WTC11 (cell line): ENCODE data around the gene ZFP62. TPM values are rescaled to one million over a fixed set of nuclear protein-coding genes. Genes with fewer than 3 reads are reported as not detected.
A peak's percentile ranks its signal among the peaks of the same experiment; 100 is the strongest.
"Not testable (repeated sequence)": the region's sequence is repeated elsewhere in the genome, so short reads cannot be mapped to it uniquely, and the experiment has no call there.

ENCODE experiments used
- ATAC-seq: fragments of 200-7000 bp; cut with Tn5 transposase; 2 replicates; pipeline ENCODE4 v1.10.0; 2021; ENCODE audit warnings: mild to moderate bottlenecking, moderate library complexity
- CTCF ChIA-PET: fragments of 300-600 bp; sonication (Branson Sonifier 250); formaldehyde crosslinking; loops from one replicate; lab custom pipeline; 2021; ENCODE audit warnings: antibody characterized with exemption; lab: Charles Lee
- POLR2A ChIA-PET: fragments of 350-600 bp; sonication (Branson Sonifier 250); formaldehyde crosslinking; loops from one replicate; lab custom pipeline; 2021; ENCODE audit warnings: antibody characterized with exemption; lab: Charles Lee
- DNase-seq: peaks from one replicate; pipeline ENCODE4 v3.0.0; 2021; ENCODE audit warnings: low spot score
- H3K27ac Mint-ChIP-seq: 2 replicates; pipeline ENCODE4 v1.8.0; 2021; ENCODE audit warnings: mixed read lengths
- H3K27me3 Mint-ChIP-seq: 2 replicates; pipeline ENCODE4 v1.8.0; 2021; ENCODE audit warnings: low read depth, mild to moderate bottlenecking, moderate library complexity, mixed read lengths
- H3K36me3 Mint-ChIP-seq: 2 replicates; pipeline ENCODE4 v1.8.0; 2021; ENCODE audit warnings: mixed read lengths
- H3K4me1 Mint-ChIP-seq: 2 replicates; pipeline ENCODE4 v1.8.0; 2022; ENCODE audit warnings: mixed read lengths
- H3K4me3 Mint-ChIP-seq: 2 replicates; pipeline ENCODE4 v1.8.0; 2021; ENCODE audit warnings: mild to moderate bottlenecking, moderate library complexity, mixed read lengths
- H3K9me3 Mint-ChIP-seq: 2 replicates; pipeline ENCODE4 v1.8.0; 2021; ENCODE audit warnings: mixed read lengths
- ESRRA ChIP-seq: sonication (generic); formaldehyde crosslinking; IDR thresholded peaks from 2 replicates; pipeline ENCODE4 v1.8.1; 2022; ENCODE audit warnings: mild to moderate bottlenecking, missing genetic modification reagents, borderline replicate concordance
- FOXK1 ChIP-seq: sonication (generic); formaldehyde crosslinking; IDR thresholded peaks from 2 replicates; pipeline ENCODE4 v1.8.0; 2022; ENCODE audit warnings: mild to moderate bottlenecking, moderate library complexity, missing genetic modification reagents
- GRHL2 ChIP-seq: fragments of 250-450 bp; sonication (Bioruptor Pico); IDR thresholded peaks from 2 replicates; pipeline ENCODE4 v1.8.0; 2022; ENCODE audit warnings: mild to moderate bottlenecking, moderate library complexity; ENCODE audit not compliant: insufficient replicate concordance, severe bottlenecking
- NR3C1 ChIP-seq: sonication (generic); formaldehyde crosslinking; conservative IDR thresholded peaks from 2 replicates; pipeline ENCODE4 v1.8.1; 2023; ENCODE audit warnings: low read depth, mild to moderate bottlenecking, missing genetic modification reagents
- SMAD3 ChIP-seq: sonication (generic); formaldehyde crosslinking; IDR thresholded peaks from 2 replicates; pipeline ENCODE4 v1.8.0; 2022; ENCODE audit warnings: missing genetic modification reagents, mild to moderate bottlenecking, borderline replicate concordance
- SP1 ChIP-seq: sonication (generic); formaldehyde crosslinking; conservative IDR thresholded peaks from 2 replicates; pipeline ENCODE4 v1.8.1; 2022; ENCODE audit warnings: missing genetic modification reagents
- TEAD1 ChIP-seq: sonication (generic); formaldehyde crosslinking; IDR thresholded peaks from 2 replicates; pipeline ENCODE4 v1.8.0; 2022; ENCODE audit warnings: mild to moderate bottlenecking, missing genetic modification reagents
- ZNF317 ChIP-seq: sonication (generic); formaldehyde crosslinking; IDR thresholded peaks from 2 replicates; pipeline ENCODE4 v1.8.1; 2023; ENCODE audit warnings: low read depth, mild to moderate bottlenecking, moderate library complexity, missing genetic modification reagents, borderline replicate concordance
- total RNA-seq: library from RNA; stranded (reverse); gene quantifications from 3 replicates; pipeline ENCODE4 v1.2.3, GENCODE V29; 2021
- TF ChIP-seq, protein P1 (sequence below): fragments of 250-450 bp; sonication (Bioruptor Pico); IDR thresholded peaks from 2 replicates; pipeline ENCODE4 v1.9.0; 2021; ENCODE audit warnings: mild to moderate bottlenecking, borderline replicate concordance
- TF ChIP-seq, protein P2 (sequence below): sonication (generic); formaldehyde crosslinking; IDR thresholded peaks from 2 replicates; pipeline ENCODE4 v1.8.0; 2022; ENCODE audit warnings: missing genetic modification reagents
- TF ChIP-seq, protein P3 (sequence below): sonication (generic); formaldehyde crosslinking; conservative IDR thresholded peaks from 2 replicates; pipeline ENCODE4 v1.8.1; 2022; ENCODE audit warnings: mild to moderate bottlenecking, missing genetic modification reagents
- TF ChIP-seq, protein P4 (sequence below): sonication (generic); formaldehyde crosslinking; IDR thresholded peaks from 2 replicates; pipeline ENCODE4 v1.8.1; 2022; ENCODE audit warnings: missing genetic modification reagents, borderline replicate concordance
- TF ChIP-seq, protein P5 (sequence below): sonication (generic); formaldehyde crosslinking; IDR thresholded peaks from 2 replicates; pipeline ENCODE4 v1.8.0; 2022; ENCODE audit warnings: mild to moderate bottlenecking, missing genetic modification reagents
- TF ChIP-seq, protein P6 (sequence below): fragments of 250-450 bp; sonication (Bioruptor Pico); IDR thresholded peaks from 2 replicates; pipeline ENCODE4 v2.1.2; 2022; ENCODE audit warnings: mild to moderate bottlenecking, moderate library complexity
- TF ChIP-seq, protein P7 (sequence below): fragments of 250-450 bp; sonication (Bioruptor Pico); IDR thresholded peaks from 2 replicates; pipeline ENCODE4 v1.9.0; 2021; ENCODE audit warnings: moderate library complexity, mild to moderate bottlenecking, inconsistent platforms, borderline replicate concordance

Gene ZFP62
- total RNA-seq, 1 experiment from 2014 or later, result 41.2 TPM

DNA sequence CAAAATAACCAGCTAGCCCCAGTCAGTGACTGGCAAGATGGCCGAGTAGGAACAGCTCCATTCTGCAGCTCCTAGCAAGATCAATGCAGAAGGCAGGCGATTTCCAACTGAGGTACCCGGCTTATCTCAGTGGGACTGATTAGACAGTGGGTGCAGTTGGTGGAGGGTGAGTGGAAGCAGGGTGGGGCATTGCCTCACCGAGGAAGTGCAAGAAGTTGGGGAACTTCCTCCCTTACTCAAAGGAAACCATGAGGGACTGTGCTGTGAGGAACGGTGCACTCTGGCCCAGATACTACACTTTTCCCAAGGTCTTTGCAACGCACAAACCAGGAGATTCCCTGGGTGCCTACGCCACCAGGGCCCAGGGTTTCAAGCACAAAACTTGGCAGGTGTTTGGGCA lies 28.3 kb upstream of the ZFP62 start (continued):
- TF ChIP-seq, protein P1, sequence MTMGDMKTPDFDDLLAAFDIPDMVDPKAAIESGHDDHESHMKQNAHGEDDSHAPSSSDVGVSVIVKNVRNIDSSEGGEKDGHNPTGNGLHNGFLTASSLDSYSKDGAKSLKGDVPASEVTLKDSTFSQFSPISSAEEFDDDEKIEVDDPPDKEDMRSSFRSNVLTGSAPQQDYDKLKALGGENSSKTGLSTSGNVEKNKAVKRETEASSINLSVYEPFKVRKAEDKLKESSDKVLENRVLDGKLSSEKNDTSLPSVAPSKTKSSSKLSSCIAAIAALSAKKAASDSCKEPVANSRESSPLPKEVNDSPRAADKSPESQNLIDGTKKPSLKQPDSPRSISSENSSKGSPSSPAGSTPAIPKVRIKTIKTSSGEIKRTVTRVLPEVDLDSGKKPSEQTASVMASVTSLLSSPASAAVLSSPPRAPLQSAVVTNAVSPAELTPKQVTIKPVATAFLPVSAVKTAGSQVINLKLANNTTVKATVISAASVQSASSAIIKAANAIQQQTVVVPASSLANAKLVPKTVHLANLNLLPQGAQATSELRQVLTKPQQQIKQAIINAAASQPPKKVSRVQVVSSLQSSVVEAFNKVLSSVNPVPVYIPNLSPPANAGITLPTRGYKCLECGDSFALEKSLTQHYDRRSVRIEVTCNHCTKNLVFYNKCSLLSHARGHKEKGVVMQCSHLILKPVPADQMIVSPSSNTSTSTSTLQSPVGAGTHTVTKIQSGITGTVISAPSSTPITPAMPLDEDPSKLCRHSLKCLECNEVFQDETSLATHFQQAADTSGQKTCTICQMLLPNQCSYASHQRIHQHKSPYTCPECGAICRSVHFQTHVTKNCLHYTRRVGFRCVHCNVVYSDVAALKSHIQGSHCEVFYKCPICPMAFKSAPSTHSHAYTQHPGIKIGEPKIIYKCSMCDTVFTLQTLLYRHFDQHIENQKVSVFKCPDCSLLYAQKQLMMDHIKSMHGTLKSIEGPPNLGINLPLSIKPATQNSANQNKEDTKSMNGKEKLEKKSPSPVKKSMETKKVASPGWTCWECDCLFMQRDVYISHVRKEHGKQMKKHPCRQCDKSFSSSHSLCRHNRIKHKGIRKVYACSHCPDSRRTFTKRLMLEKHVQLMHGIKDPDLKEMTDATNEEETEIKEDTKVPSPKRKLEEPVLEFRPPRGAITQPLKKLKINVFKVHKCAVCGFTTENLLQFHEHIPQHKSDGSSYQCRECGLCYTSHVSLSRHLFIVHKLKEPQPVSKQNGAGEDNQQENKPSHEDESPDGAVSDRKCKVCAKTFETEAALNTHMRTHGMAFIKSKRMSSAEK, result no peak
- TF ChIP-seq, protein P2, sequence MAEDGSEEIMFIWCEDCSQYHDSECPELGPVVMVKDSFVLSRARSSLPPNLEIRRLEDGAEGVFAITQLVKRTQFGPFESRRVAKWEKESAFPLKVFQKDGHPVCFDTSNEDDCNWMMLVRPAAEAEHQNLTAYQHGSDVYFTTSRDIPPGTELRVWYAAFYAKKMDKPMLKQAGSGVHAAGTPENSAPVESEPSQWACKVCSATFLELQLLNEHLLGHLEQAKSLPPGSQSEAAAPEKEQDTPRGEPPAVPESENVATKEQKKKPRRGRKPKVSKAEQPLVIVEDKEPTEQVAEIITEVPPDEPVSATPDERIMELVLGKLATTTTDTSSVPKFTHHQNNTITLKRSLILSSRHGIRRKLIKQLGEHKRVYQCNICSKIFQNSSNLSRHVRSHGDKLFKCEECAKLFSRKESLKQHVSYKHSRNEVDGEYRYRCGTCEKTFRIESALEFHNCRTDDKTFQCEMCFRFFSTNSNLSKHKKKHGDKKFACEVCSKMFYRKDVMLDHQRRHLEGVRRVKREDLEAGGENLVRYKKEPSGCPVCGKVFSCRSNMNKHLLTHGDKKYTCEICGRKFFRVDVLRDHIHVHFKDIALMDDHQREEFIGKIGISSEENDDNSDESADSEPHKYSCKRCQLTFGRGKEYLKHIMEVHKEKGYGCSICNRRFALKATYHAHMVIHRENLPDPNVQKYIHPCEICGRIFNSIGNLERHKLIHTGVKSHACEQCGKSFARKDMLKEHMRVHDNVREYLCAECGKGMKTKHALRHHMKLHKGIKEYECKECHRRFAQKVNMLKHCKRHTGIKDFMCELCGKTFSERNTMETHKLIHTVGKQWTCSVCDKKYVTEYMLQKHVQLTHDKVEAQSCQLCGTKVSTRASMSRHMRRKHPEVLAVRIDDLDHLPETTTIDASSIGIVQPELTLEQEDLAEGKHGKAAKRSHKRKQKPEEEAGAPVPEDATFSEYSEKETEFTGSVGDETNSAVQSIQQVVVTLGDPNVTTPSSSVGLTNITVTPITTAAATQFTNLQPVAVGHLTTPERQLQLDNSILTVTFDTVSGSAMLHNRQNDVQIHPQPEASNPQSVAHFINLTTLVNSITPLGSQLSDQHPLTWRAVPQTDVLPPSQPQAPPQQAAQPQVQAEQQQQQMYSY (CRISPR knock-in tag), result no peak
- TF ChIP-seq GRHL2 (CRISPR knock-in tag) (no peak), SP1 (no peak), TEAD1 (CRISPR knock-in tag) (no peak)
- TF ChIP-seq, all 79 proteins: peak for 0

DNA sequence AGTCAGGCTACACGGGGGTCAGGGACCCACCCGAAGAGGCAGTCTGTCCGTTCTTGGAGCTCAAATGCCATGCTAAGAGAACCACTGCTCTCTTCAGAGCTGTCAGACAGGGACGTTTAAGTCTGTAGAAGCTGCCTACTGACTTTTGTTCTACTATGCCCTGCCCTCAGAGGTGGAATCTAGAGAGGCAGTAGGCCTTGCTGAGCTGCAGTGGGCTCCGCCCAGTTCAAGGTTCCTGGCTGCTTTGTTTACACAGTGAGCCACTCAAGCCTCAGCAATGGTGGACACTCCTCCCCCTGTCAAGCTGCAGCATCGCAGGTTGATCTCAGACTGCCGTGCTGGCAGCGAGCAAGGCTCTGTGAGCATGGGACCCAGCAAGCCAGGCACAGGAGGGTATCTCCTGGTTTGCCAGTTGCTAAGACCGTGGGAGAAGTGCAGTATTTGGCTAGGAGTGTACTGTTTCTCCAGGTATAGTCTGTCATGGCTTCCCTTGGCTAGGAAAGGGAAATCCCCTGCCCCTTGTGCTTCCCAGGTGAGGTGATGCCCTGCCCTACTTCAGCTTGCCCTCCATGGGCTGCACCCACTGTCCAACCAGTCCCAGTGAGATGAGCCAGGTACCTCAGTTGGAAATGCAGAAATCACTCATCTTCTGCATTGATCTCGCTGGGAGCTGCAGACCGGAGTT lies 24.9 kb upstream of the ZFP62 start:
- peaks cover 38% of the 10 kb centered on the region for H3K9me3 Mint-ChIP-seq
- CTCF ChIA-PET, H3K4me1 Mint-ChIP-seq, H3K27ac Mint-ChIP-seq, H3K36me3 Mint-ChIP-seq, H3K4me3 Mint-ChIP-seq: not testable (repeated sequence)
- POLR2A ChIA-PET, result interaction anchor here (0.6 kb wide), 1 partner anchor 26 kb away, joined by 3 read pairs; no protein-coding TSS in a partner anchor
- H3K27me3 Mint-ChIP-seq, result peaks cover 45% of the 10 kb centered on the region
- ATAC-seq, result peak; percentile 86
- DNase-seq, result peak; percentile 38
- peak; percentile 74 for TF ChIP-seq ZNF317
- TF ChIP-seq FOXK1, result peak; percentile 62

DNA sequence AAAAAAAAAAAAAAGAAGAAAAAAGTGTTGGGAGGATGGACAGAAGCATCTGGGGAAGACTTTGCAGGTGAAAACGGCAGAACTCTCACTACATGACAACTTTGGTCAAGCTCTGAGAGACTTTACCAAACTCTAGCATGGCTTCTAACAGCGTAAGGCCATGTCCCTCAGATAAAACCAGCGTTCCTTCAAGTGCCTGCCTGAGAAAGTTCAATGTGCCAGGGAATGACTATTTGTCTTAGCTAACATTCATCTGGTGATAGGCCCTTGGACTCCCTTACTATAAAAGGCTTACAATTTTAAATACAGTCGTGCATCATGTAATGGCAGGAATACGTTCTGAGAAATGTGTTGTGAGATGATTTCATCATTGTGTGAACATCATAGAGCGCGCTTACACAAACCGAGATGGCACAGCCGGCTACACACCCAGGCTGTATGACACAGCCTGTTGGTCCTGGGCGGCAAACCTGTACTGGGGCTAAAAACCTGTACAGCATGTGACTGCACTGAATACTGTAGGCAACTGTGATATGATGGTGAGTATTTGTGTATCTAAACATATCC lies 14.9 kb upstream of the ZFP62 start:
- ATAC-seq (no peak), DNase-seq (no peak)
- Mint-ChIP-seq H3K4me1 (peaks cover 12% of the 10 kb centered on the region), H3K36me3 (no peaks in the 10 kb centered on the region), H3K27me3 (peaks cover 4% of the 10 kb centered on the region), H3K9me3 (peaks cover under 1% of the 10 kb centered on the region; the same call in 1 of the 2 replicates), H3K27ac (no peak overlapping the region), H3K4me3 (no peak overlapping the region)
- ChIA-PET POLR2A (interaction anchor here (0.7 kb wide), 1 partner anchor 9 kb away, joined by 3 read pairs; no protein-coding TSS in a partner anchor), CTCF (no interaction called here)
- TF ChIP-seq, protein P3, sequence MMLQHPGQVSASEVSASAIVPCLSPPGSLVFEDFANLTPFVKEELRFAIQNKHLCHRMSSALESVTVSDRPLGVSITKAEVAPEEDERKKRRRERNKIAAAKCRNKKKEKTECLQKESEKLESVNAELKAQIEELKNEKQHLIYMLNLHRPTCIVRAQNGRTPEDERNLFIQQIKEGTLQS, result no peak
- TF ChIP-seq ZNF317, result no peak
- TF ChIP-seq, protein P4, sequence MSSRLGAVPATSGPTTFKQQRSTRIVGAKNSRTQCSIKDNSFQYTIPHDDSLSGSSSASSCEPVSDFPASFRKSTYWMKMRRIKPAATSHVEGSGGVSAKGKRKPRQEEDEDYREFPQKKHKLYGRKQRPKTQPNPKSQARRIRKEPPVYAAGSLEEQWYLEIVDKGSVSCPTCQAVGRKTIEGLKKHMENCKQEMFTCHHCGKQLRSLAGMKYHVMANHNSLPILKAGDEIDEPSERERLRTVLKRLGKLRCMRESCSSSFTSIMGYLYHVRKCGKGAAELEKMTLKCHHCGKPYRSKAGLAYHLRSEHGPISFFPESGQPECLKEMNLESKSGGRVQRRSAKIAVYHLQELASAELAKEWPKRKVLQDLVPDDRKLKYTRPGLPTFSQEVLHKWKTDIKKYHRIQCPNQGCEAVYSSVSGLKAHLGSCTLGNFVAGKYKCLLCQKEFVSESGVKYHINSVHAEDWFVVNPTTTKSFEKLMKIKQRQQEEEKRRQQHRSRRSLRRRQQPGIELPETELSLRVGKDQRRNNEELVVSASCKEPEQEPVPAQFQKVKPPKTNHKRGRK (CRISPR knock-in tag), result no peak
- no peak for TF ChIP-seq SMAD3 (CRISPR knock-in tag)
- TF ChIP-seq, protein P5, sequence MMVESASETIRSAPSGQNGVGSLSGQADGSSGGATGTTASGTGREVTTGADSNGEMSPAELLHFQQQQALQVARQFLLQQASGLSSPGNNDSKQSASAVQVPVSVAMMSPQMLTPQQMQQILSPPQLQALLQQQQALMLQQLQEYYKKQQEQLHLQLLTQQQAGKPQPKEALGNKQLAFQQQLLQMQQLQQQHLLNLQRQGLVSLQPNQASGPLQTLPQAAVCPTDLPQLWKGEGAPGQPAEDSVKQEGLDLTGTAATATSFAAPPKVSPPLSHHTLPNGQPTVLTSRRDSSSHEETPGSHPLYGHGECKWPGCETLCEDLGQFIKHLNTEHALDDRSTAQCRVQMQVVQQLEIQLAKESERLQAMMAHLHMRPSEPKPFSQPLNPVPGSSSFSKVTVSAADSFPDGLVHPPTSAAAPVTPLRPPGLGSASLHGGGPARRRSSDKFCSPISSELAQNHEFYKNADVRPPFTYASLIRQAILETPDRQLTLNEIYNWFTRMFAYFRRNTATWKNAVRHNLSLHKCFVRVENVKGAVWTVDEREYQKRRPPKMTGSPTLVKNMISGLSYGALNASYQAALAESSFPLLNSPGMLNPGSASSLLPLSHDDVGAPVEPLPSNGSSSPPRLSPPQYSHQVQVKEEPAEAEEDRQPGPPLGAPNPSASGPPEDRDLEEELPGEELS (CRISPR knock-in tag), result no peak
- TF ChIP-seq, protein P6, sequence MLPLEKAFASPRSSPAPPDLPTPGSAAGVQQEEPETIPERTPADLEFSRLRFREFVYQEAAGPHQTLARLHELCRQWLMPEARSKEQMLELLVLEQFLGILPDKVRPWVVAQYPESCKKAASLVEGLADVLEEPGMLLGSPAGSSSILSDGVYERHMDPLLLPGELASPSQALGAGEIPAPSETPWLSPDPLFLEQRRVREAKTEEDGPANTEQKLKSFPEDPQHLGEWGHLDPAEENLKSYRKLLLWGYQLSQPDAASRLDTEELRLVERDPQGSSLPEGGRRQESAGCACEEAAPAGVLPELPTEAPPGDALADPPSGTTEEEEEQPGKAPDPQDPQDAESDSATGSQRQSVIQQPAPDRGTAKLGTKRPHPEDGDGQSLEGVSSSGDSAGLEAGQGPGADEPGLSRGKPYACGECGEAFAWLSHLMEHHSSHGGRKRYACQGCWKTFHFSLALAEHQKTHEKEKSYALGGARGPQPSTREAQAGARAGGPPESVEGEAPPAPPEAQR (CRISPR knock-in tag), result no peak
- no peak for TF ChIP-seq ESRRA
- TF ChIP-seq, protein P7, sequence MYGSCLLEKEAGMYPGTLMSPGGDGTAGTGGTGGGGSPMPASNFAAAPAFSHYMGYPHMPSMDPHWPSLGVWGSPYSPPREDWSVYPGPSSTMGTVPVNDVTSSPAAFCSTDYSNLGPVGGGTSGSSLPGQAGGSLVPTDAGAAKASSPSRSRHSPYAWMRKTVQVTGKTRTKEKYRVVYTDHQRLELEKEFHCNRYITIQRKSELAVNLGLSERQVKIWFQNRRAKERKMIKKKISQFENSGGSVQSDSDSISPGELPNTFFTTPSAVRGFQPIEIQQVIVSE, result no peak
- TF ChIP-seq NR3C1, result no peak
